Body of pancreas (tissue), 4 donors: ENCODE measurements around the gene PLCG2.

ENCODE experiments used
- POLR2A ChIP-seq, 3 donors: fragments of 450-650 bp; IDR thresholded peaks; one replicate each; pipeline ENCODE4 v1.6.1; 2016; ENCODE audit warnings: antibody characterized with exemption in 3 of 3, mild to moderate bottlenecking in 2 of 3
- TF ChIP-seq, protein P1 (sequence below), 7 experiments: fragments of 450-650 bp in 4 of 7; fragments of 200-600 bp in 3 of 7; sonication (generic) in 3 of 7; IDR thresholded peaks; one replicate each; pipeline ENCODE4 v1.5.1; 2016 to 2019; ENCODE audit warnings: antibody characterized with exemption in 7 of 7

DNA sequence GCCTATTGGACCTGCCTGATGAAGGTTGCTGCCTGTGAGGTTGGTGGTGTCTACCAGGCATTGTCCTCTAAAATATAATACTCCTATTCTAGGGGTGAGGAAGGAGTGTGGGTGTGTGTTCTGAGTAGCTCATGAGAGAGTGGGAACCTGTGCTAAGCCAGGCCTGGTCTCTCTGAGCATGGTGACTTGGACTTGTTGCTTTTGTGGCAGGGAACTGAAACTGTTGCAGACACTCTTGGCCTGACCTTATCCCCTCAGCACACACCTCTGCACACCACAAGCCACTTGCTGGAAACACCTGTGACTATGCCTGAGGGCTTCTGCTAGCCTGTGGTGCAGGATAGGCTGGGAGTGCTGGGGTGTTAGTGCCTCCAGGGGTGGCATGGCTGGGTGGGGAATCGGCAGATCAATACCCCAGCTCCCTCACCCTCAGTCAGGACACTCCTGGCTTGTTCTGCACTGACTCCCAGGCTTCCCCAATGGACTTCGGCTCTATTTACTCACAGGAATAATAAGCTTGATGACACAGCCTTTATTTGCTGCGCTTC is 29.9 kb downstream of the PLCG2 start:
- no peak for TF ChIP-seq POLR2A (IDR thresholded peaks at IDR 0.05)
- TF ChIP-seq, protein P1, sequence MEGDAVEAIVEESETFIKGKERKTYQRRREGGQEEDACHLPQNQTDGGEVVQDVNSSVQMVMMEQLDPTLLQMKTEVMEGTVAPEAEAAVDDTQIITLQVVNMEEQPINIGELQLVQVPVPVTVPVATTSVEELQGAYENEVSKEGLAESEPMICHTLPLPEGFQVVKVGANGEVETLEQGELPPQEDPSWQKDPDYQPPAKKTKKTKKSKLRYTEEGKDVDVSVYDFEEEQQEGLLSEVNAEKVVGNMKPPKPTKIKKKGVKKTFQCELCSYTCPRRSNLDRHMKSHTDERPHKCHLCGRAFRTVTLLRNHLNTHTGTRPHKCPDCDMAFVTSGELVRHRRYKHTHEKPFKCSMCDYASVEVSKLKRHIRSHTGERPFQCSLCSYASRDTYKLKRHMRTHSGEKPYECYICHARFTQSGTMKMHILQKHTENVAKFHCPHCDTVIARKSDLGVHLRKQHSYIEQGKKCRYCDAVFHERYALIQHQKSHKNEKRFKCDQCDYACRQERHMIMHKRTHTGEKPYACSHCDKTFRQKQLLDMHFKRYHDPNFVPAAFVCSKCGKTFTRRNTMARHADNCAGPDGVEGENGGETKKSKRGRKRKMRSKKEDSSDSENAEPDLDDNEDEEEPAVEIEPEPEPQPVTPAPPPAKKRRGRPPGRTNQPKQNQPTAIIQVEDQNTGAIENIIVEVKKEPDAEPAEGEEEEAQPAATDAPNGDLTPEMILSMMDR (IDR thresholded peaks at IDR 0.05): no peak
